ENCODE data around the gene CCDC85B.

The CCDC85B gene

GRCh38 chr11:65858681-65859087 lies 31.8 kb upstream of the CCDC85B start:
- peaks cover 64% of the 10 kb centered on the region for H3K36me3 ChIP-seq (ENCODE audit: insufficient read depth, insufficient read length, low read length)
- H3K27me3 ChIP-seq (ENCODE audit: insufficient read depth, insufficient read length) = no peaks in the 10 kb centered on the region
- H3K9me3 ChIP-seq (ENCODE audit: insufficient read depth, low read length) = no peaks in the 10 kb centered on the region
- TF ChIP-seq SUZ12 (IDR thresholded peaks at IDR 0.05; ENCODE audit: extremely low read depth, insufficient read depth, insufficient read length) (no peak), ZNF274 (IDR thresholded peaks at IDR 0.05; ENCODE audit: low read depth, low read length) (no peak), YY1 (IDR thresholded peaks at IDR 0.05; ENCODE audit: insufficient read depth, insufficient read length) (no peak)
- H3K9ac ChIP-seq (ENCODE audit: insufficient read length, low read depth) = peak overlapping the region; percentile 72
- H3K4me1 ChIP-seq (ENCODE audit: insufficient read depth, insufficient read length) = peaks cover 19% of the 10 kb centered on the region
- H3K4me3 ChIP-seq (ENCODE audit: insufficient read length, low read depth) = peak overlapping the region; percentile 96
- no peak for DNase-seq (ENCODE audit: low read depth, low spot score)

GRCh38 chr11:65859095-65859811 lies 31.2 kb upstream of the CCDC85B start:
- H3K27me3 ChIP-seq (ENCODE audit: insufficient read depth, insufficient read length) = no peaks in the 10 kb centered on the region
- TF ChIP-seq SUZ12 (IDR thresholded peaks at IDR 0.05; ENCODE audit: extremely low read depth, insufficient read depth, insufficient read length) (no peak), YY1 (IDR thresholded peaks at IDR 0.05; ENCODE audit: insufficient read depth, insufficient read length) (no peak), ZNF274 (IDR thresholded peaks at IDR 0.05; ENCODE audit: low read depth, low read length) (no peak)
- H3K4me1 ChIP-seq (ENCODE audit: insufficient read depth, insufficient read length) = peaks cover 19% of the 10 kb centered on the region
- H3K4me3 ChIP-seq (ENCODE audit: insufficient read length, low read depth) = peak overlapping the region; percentile 98
- DNase-seq (ENCODE audit: low read depth, low spot score) = peak; percentile 100
- peak overlapping the region; percentile 95 for H3K9ac ChIP-seq (ENCODE audit: insufficient read length, low read depth)
- H3K36me3 ChIP-seq (ENCODE audit: insufficient read depth, insufficient read length, low read length) = peaks cover 64% of the 10 kb centered on the region
- H3K9me3 ChIP-seq (ENCODE audit: insufficient read depth, low read length) = no peaks in the 10 kb centered on the region

- H3K9me3 ChIP-seq (ENCODE audit: insufficient read depth, low read length) = no peaks in the 10 kb centered on the region
- H3K4me3 ChIP-seq (ENCODE audit: insufficient read length, low read depth) = peak overlapping the region; percentile 98
- no peak for DNase-seq (ENCODE audit: low read depth, low spot score)
- H3K9ac ChIP-seq (ENCODE audit: insufficient read length, low read depth) = peak overlapping the region; percentile 95
- H3K27me3 ChIP-seq (ENCODE audit: insufficient read depth, insufficient read length) = no peaks in the 10 kb centered on the region
- peaks cover 64% of the 10 kb centered on the region for H3K36me3 ChIP-seq (ENCODE audit: insufficient read depth, insufficient read length, low read length)
- no peak for TF ChIP-seq ZNF274 (IDR thresholded peaks at IDR 0.05; ENCODE audit: low read depth, low read length)
- TF ChIP-seq YY1 (IDR thresholded peaks at IDR 0.05; ENCODE audit: insufficient read depth, insufficient read length) = no peak
- no peak for TF ChIP-seq SUZ12 (IDR thresholded peaks at IDR 0.05; ENCODE audit: extremely low read depth, insufficient read depth, insufficient read length)
- peaks cover 19% of the 10 kb centered on the region for H3K4me1 ChIP-seq (ENCODE audit: insufficient read depth, insufficient read length)
Measured at GRCh38 chr11:65859812-65860277, 30.6 kb upstream of the CCDC85B start.

GRCh38 chr11:65860278-65861164 lies 30.0 kb upstream of the CCDC85B start, which contains the start of gene MUS81:
Gene MUS81 (plus strand): TSS chr11:65860433. CDS start chr11:65860754, 321 bp downstream.
- Histone ChIP-seq H3K4me1 (ENCODE audit: insufficient read depth, insufficient read length) (peaks cover 19% of the 10 kb centered on the region), H3K27me3 (ENCODE audit: insufficient read depth, insufficient read length) (no peaks in the 10 kb centered on the region), H3K36me3 (ENCODE audit: insufficient read depth, insufficient read length, low read length) (peaks cover 64% of the 10 kb centered on the region), H3K4me3 (ENCODE audit: insufficient read length, low read depth) (peak within 1 kb of the TSS; percentile 98), H3K9me3 (ENCODE audit: insufficient read depth, low read length) (no peaks in the 10 kb centered on the region), H3K9ac (ENCODE audit: insufficient read length, low read depth) (peak within 1 kb of the TSS; percentile 97)
- TF ChIP-seq YY1 (IDR thresholded peaks at IDR 0.05; ENCODE audit: insufficient read depth, insufficient read length) (no peak), SUZ12 (IDR thresholded peaks at IDR 0.05; ENCODE audit: extremely low read depth, insufficient read depth, insufficient read length) (no peak), ZNF274 (IDR thresholded peaks at IDR 0.05; ENCODE audit: low read depth, low read length) (no peak)
- DNase-seq (ENCODE audit: low read depth, low spot score) = peak; percentile 98

GRCh38 chr11:65861165-65861505 lies 29.3 kb upstream of the CCDC85B start:
- Histone ChIP-seq H3K9me3 (ENCODE audit: insufficient read depth, low read length) (no peaks in the 10 kb centered on the region), H3K27me3 (ENCODE audit: insufficient read depth, insufficient read length) (no peaks in the 10 kb centered on the region), H3K4me1 (ENCODE audit: insufficient read depth, insufficient read length) (peaks cover 19% of the 10 kb centered on the region), H3K9ac (ENCODE audit: insufficient read length, low read depth) (peak overlapping the region; percentile 97), H3K4me3 (ENCODE audit: insufficient read length, low read depth) (peak overlapping the region; percentile 98), H3K36me3 (ENCODE audit: insufficient read depth, insufficient read length, low read length) (peaks cover 64% of the 10 kb centered on the region)
- DNase-seq (ENCODE audit: low read depth, low spot score) = no peak
- TF ChIP-seq SUZ12 (IDR thresholded peaks at IDR 0.05; ENCODE audit: extremely low read depth, insufficient read depth, insufficient read length) (no peak), ZNF274 (IDR thresholded peaks at IDR 0.05; ENCODE audit: low read depth, low read length) (no peak), YY1 (IDR thresholded peaks at IDR 0.05; ENCODE audit: insufficient read depth, insufficient read length) (no peak)

GRCh38 chr11:65861533-65862183 lies 28.8 kb upstream of the CCDC85B start:
- peaks cover 64% of the 10 kb centered on the region for H3K36me3 ChIP-seq (ENCODE audit: insufficient read depth, insufficient read length, low read length)
- peak overlapping the region; percentile 97 for H3K9ac ChIP-seq (ENCODE audit: insufficient read length, low read depth)
- H3K4me3 ChIP-seq (ENCODE audit: insufficient read length, low read depth) = peak overlapping the region; percentile 98

More at GRCh38 chr11:65861533-65862183, 28.8 kb upstream of the CCDC85B start:
- Histone ChIP-seq H3K4me1 (ENCODE audit: insufficient read depth, insufficient read length) (peaks cover 22% of the 10 kb centered on the region), H3K9me3 (ENCODE audit: insufficient read depth, low read length) (no peaks in the 10 kb centered on the region), H3K27me3 (ENCODE audit: insufficient read depth, insufficient read length) (no peaks in the 10 kb centered on the region)
- TF ChIP-seq SUZ12 (IDR thresholded peaks at IDR 0.05; ENCODE audit: extremely low read depth, insufficient read depth, insufficient read length) (no peak), ZNF274 (IDR thresholded peaks at IDR 0.05; ENCODE audit: low read depth, low read length) (no peak), YY1 (IDR thresholded peaks at IDR 0.05; ENCODE audit: insufficient read depth, insufficient read length) (no peak)
- no peak for DNase-seq (ENCODE audit: low read depth, low spot score)
